ENCODE data around the gene PAPSS2.

DNA sequence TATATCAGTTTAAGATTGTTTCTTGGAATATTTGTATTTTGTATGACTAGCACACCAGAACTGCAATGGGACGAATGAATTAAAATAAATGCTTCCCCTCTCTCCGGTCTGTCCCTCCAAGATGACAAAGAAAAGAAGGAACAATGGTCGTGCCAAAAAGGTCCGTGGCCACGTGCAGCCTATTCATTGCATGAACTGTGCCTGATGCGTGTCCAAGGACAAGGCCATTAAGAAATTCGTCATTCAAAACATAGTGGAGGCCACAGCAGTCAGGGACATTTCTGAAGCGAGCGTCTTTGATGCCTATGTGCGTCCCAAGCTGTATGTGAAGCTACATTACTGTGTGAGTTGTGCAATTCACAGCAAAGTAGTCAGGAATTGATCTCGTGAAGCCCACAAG, 17.2 kb upstream of the PAPSS2 start:
- TF ChIP-seq, protein P1, sequence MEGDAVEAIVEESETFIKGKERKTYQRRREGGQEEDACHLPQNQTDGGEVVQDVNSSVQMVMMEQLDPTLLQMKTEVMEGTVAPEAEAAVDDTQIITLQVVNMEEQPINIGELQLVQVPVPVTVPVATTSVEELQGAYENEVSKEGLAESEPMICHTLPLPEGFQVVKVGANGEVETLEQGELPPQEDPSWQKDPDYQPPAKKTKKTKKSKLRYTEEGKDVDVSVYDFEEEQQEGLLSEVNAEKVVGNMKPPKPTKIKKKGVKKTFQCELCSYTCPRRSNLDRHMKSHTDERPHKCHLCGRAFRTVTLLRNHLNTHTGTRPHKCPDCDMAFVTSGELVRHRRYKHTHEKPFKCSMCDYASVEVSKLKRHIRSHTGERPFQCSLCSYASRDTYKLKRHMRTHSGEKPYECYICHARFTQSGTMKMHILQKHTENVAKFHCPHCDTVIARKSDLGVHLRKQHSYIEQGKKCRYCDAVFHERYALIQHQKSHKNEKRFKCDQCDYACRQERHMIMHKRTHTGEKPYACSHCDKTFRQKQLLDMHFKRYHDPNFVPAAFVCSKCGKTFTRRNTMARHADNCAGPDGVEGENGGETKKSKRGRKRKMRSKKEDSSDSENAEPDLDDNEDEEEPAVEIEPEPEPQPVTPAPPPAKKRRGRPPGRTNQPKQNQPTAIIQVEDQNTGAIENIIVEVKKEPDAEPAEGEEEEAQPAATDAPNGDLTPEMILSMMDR (IDR thresholded peaks at IDR 0.05), result no peak
- TF ChIP-seq POLR2A (IDR thresholded peaks at IDR 0.05), result no peak
